ENCODE data around the gene EPHB2.

DNA sequence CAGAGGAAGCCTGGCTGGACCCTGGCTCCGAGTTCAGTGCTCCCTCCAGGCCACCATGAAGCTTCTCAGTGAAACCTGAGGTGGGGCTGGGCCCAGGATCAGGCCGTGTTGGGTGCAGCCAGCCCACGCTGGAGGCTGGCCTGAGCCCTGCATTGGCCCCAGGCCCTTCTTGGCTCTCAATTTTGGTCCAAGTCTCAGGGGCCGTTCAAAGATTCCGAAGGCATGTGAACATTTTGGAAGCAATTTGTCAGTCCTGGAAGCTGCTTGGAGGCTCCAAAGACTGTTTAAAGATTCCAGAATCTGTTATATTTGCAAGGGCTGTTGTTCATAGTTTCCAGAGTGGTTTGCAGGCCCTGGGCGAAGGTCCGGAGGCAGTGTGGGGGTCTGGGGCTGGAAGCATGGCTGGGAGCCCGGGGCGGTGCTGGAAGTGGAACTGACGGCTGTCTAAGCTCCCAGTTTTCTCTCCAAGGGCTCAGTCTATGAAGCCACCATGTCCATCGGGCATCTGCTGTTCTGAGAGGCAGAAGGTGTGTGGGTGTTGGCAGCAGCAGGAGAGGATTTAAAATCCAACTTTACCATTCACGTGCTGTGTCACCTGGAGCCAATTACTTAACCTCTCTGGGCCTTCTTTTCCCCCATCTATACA, 104.9 kb downstream of the EPHB2 start:
- TF ChIP-seq EZH2 (IDR thresholded peaks at IDR 0.05) = no peak
- TF ChIP-seq POLR2AphosphoS5 (IDR thresholded peaks at IDR 0.05; ENCODE audit: borderline replicate concordance, low read depth, low read length) = no peak

All from SK-N-MC (cell line).